ENCODE data around the gene SMIM13.
"Not testable (repeated sequence)": the region's sequence is repeated elsewhere in the genome, so short reads cannot be mapped to it uniquely, and the experiment has no call there.

Gene SMIM13

DNA sequence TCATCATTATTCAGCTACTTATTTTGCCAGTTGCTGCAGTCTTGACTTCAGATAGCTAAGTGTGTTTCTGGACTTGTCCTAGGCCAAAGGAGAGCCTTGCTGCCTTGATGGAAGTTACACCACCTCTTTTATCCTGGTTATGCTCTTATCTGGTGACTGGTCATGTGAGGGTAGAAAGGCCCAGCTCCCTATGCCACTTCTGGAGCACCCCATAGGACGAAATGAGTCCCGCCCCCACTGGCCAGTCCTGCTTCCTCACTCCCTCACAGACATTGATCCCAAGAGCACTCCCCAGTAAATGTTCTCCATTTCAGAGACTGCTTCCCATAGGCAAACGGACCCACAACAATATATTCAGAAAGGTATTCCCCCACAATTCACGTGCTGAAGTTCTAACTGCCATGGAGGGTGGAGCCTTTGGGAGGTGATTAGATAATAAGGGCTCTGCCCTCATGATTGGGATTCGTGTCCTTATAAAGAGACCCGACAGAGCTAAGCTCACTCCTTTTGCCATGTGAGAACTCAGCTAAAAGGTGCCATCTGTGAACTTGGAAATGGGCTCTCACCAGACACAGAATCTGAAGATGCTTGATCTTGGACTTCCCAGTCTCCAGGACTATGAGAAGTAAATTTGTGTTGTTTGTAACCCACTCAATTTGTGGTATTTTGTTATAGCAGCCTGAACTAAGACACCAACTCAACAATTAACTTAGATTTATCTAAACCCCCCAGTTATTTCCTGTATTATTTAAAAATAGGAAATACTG lies 28.0 kb upstream of the SMIM13 start:
- Histone ChIP-seq H3K9me3 (ENCODE audit: low read length) (no peaks in the 10 kb centered on the region), H3K27me3 (ENCODE audit: insufficient read depth, low read length) (no peaks in the 10 kb centered on the region), H3K4me3 (ENCODE audit: low read length) (no peak overlapping the region), H3K4me1 (ENCODE audit: insufficient read depth, low read length) (peaks cover 2% of the 10 kb centered on the region), H3K36me3 (ENCODE audit: insufficient read depth, low read length) (no peaks in the 10 kb centered on the region), H2AFZ (ENCODE audit: low read depth, low read length) (no peak overlapping the region)

- Histone ChIP-seq H3K9me3 (ENCODE audit: low read length) (no peaks in the 10 kb centered on the region), H3K4me1 (ENCODE audit: insufficient read depth, low read length) (peaks cover 2% of the 10 kb centered on the region), H2AFZ (ENCODE audit: low read depth, low read length) (no peak overlapping the region), H3K27me3 (ENCODE audit: insufficient read depth, low read length) (no peaks in the 10 kb centered on the region), H3K36me3 (ENCODE audit: insufficient read depth, low read length) (no peaks in the 10 kb centered on the region), H3K4me3 (ENCODE audit: low read length) (no peak overlapping the region)
Measured at GRCh38 chr6:11066505-11067347, 26.9 kb upstream of the SMIM13 start.

DNA sequence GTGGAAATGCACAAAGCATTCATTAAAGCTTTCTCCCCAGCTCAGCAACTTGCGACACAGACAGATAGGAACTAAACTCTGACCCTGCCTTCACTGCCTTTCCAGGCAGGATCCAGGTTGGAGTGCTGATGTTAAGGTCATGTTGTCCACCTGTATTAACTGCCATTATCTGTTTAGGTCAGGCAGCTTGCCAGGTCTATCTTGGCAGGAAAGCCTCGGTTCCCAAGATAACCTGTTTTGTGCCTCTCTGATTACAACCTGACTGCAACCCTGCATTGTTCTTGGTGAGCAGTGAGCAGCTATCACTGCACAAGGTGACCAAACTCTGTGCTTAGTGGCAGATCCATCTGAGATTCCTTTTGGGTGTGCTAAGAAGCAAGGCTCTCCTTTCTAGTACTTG lies 26.3 kb upstream of the SMIM13 start:
- no peaks in the 10 kb centered on the region for H3K27me3 ChIP-seq (ENCODE audit: insufficient read depth, low read length)
- H2AFZ ChIP-seq (ENCODE audit: low read depth, low read length): no peak overlapping the region
- no peaks in the 10 kb centered on the region for H3K36me3 ChIP-seq (ENCODE audit: insufficient read depth, low read length)
- no peak overlapping the region for H3K4me3 ChIP-seq (ENCODE audit: low read length)
- peaks cover 2% of the 10 kb centered on the region for H3K4me1 ChIP-seq (ENCODE audit: insufficient read depth, low read length)
- no peaks in the 10 kb centered on the region for H3K9me3 ChIP-seq (ENCODE audit: low read length)

DNA sequence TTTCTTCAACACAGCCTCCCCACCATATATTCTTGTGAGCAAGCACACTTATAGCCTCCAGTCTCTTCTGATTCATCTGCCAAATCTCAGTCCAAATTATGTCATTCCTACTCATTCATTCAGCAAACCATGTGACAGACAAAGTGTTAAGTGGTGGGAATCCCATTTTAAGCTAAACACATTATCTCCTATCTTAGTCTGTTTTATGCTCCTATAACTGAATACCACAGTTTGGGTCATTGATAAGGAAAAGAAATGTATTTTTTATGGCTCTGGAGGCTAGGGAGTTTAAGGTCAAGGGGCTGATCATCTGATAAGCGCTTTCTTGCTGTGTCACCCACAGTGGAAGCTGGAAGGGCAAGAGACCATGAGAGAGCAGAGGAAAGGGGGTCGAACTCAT lies 23.9 kb upstream of the SMIM13 start:
- Histone ChIP-seq H3K36me3 (ENCODE audit: insufficient read depth, low read length) (no peaks in the 10 kb centered on the region), H3K4me1 (ENCODE audit: insufficient read depth, low read length) (peaks cover 2% of the 10 kb centered on the region)

GRCh38 chr6:11072101-11072500 lies 21.5 kb upstream of the SMIM13 start:
- H3K36me3 ChIP-seq (ENCODE audit: insufficient read depth, low read length): no peaks in the 10 kb centered on the region
- H2AFZ ChIP-seq (ENCODE audit: low read depth, low read length): no peak overlapping the region
- H3K4me1 ChIP-seq (ENCODE audit: insufficient read depth, low read length): no peaks in the 10 kb centered on the region
- no peak overlapping the region for H3K4me3 ChIP-seq (ENCODE audit: low read length)
- H3K27me3 ChIP-seq (ENCODE audit: insufficient read depth, low read length): no peaks in the 10 kb centered on the region
- H3K9me3 ChIP-seq (ENCODE audit: low read length): no peaks in the 10 kb centered on the region

More for the DNA sequence above, 23.9 kb upstream of the SMIM13 start:
- no peak overlapping the region for H3K4me3 ChIP-seq (ENCODE audit: low read length)
- no peaks in the 10 kb centered on the region for H3K27me3 ChIP-seq (ENCODE audit: insufficient read depth, low read length)
- H3K9me3 ChIP-seq (ENCODE audit: low read length): no peaks in the 10 kb centered on the region
- H2AFZ ChIP-seq (ENCODE audit: low read depth, low read length): no peak overlapping the region

GRCh38 chr6:11076540-11076939 lies 17.1 kb upstream of the SMIM13 start:
- Histone ChIP-seq H2AFZ (ENCODE audit: low read depth, low read length) (no peak overlapping the region), H3K9me3 (ENCODE audit: low read length) (no peaks in the 10 kb centered on the region), H3K36me3 (ENCODE audit: insufficient read depth, low read length) (no peaks in the 10 kb centered on the region), H3K4me1 (ENCODE audit: insufficient read depth, low read length) (no peaks in the 10 kb centered on the region), H3K4me3 (ENCODE audit: low read length) (no peak overlapping the region), H3K27me3 (ENCODE audit: insufficient read depth, low read length) (no peaks in the 10 kb centered on the region)

DNA sequence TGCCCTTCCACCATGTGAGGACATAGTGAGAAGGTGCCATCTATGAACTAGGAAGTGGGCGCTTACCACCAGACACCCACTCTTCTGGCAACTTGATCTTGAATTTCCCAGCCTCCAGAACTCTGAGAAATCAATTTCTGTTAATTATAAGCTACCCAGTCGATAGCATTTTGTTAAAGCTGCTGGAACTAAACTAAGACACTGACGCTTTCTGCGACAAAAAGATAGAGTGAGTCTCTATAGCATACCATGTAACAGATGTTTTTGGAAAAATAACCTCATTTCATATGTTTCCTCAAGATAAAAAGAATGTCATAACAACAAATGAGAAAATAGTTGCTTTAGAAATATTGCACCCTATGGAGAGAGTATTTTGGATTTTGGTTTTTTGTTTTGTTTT lies 15.4 kb upstream of the SMIM13 start:
- Histone ChIP-seq H3K9me3 (ENCODE audit: low read length) (no peaks in the 10 kb centered on the region), H3K27me3 (ENCODE audit: insufficient read depth, low read length) (no peaks in the 10 kb centered on the region), H3K36me3 (ENCODE audit: insufficient read depth, low read length) (no peaks in the 10 kb centered on the region), H3K4me3 (ENCODE audit: low read length) (no peak overlapping the region), H3K4me1 (ENCODE audit: insufficient read depth, low read length) (no peaks in the 10 kb centered on the region), H2AFZ (ENCODE audit: low read depth, low read length) (no peak overlapping the region)

DNA sequence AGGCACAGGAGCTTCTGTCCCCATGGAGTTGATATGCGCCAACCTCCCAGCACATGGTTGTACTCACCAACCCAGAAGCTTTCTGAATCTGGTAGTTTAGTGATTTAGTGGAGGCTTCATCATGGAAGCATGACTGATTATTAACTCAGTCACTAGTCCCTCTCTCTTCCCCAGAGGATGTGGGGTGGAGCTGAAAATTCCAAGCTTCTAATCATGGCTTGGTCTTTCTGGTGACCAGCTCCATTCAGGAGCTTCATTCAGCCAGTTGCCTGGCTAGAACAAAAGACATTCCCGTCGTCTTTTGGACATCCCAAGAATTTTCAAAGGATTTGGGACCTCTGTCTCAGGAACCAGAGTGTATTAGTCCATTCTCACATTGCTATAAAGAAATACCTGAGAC lies 13.3 kb upstream of the SMIM13 start:
- no peak overlapping the region for H3K4me3 ChIP-seq (ENCODE audit: low read length)
- H3K27me3 ChIP-seq (ENCODE audit: insufficient read depth, low read length): no peaks in the 10 kb centered on the region
- H3K36me3 ChIP-seq (ENCODE audit: insufficient read depth, low read length): no peaks in the 10 kb centered on the region
- H2AFZ ChIP-seq (ENCODE audit: low read depth, low read length): no peak overlapping the region
- no peaks in the 10 kb centered on the region for H3K9me3 ChIP-seq (ENCODE audit: low read length)
- H3K4me1 ChIP-seq (ENCODE audit: insufficient read depth, low read length): no peaks in the 10 kb centered on the region

GRCh38 chr6:11083491-11083890 lies 10.1 kb upstream of the SMIM13 start:
- Histone ChIP-seq H3K27me3 (ENCODE audit: insufficient read depth, low read length) (no peaks in the 10 kb centered on the region), H3K9me3 (ENCODE audit: low read length) (no peaks in the 10 kb centered on the region), H3K4me1 (ENCODE audit: insufficient read depth, low read length) (no peaks in the 10 kb centered on the region), H3K36me3 (ENCODE audit: insufficient read depth, low read length) (no peaks in the 10 kb centered on the region), H3K4me3 (ENCODE audit: low read length) (no peak overlapping the region), H2AFZ (ENCODE audit: low read depth, low read length) (no peak overlapping the region)

DNA sequence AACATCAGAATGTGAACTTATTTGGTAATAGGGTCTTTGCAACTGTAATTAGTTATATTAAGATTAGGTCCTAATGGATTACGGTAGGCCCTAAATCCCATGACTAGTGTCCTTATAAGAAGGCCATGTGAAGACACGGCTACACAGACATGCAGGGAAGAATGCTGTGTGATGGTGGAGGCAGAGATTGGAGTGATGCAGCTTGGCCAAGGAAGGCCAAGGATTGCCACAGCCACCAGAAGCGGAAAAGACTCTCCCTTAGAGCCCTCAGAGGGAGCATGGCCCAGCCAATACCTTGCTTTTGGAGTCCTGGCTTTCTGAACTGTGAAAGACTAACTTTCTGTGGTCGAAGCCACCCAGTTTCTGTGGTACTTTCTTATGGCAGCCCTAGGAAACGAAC lies 9.7 kb upstream of the SMIM13 start:
- H3K36me3 ChIP-seq (ENCODE audit: insufficient read depth, low read length): no peaks in the 10 kb centered on the region

GRCh38 chr6:11085758-11086435 lies 7.7 kb upstream of the SMIM13 start:
- H3K4me3 ChIP-seq (ENCODE audit: low read length): no peak overlapping the region
- H3K9me3 ChIP-seq (ENCODE audit: low read length): no peaks in the 10 kb centered on the region
- H2AFZ ChIP-seq (ENCODE audit: low read depth, low read length): no peak overlapping the region
- H3K4me1 ChIP-seq (ENCODE audit: insufficient read depth, low read length): no peaks in the 10 kb centered on the region
- no peaks in the 10 kb centered on the region for H3K36me3 ChIP-seq (ENCODE audit: insufficient read depth, low read length)
- no peaks in the 10 kb centered on the region for H3K27me3 ChIP-seq (ENCODE audit: insufficient read depth, low read length)

More for the DNA sequence above, 9.7 kb upstream of the SMIM13 start:
- H3K4me1 ChIP-seq (ENCODE audit: insufficient read depth, low read length): no peaks in the 10 kb centered on the region
- no peak overlapping the region for H2AFZ ChIP-seq (ENCODE audit: low read depth, low read length)
- H3K9me3 ChIP-seq (ENCODE audit: low read length): no peaks in the 10 kb centered on the region
- H3K4me3 ChIP-seq (ENCODE audit: low read length): no peak overlapping the region
- no peaks in the 10 kb centered on the region for H3K27me3 ChIP-seq (ENCODE audit: insufficient read depth, low read length)

DNA sequence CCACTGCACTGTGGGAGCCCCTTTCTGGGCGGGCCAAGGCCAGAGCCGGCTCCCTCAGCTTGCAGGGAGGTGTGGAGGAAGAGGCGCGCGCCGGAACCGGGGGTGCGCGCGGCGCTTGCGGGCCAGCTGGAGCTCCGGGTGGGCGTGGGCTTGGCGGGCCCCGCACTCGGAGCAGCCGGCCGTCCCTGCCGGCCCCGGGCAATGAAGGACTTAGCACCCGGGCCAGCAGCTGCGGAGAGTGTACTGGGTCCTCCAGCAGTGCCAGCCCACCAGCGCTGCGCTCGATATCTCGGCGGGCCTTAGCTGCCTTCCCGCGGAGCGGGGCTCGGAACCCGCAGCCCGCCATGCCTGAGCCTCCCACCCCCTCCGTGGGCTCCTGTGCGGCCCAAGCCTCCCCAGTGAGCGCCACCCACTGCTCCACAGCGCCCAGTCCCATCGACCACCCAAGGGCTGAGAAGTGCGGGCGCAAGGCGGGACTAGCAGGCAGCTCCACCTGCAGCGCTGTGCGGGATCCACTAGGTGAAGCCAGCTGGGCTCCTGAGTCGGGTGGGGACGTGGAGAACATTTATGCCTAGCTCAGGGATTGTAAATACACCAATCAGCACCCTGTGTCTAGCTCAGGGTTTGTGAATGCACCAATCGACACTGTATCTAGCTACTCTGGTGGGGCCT lies 6.4 kb upstream of the SMIM13 start:
- H3K27me3 ChIP-seq (ENCODE audit: insufficient read depth, low read length); H2AFZ ChIP-seq (ENCODE audit: low read depth, low read length); H3K4me3 ChIP-seq (ENCODE audit: low read length); H3K9me3 ChIP-seq (ENCODE audit: low read length); H3K4me1 ChIP-seq (ENCODE audit: insufficient read depth, low read length); H3K36me3 ChIP-seq (ENCODE audit: insufficient read depth, low read length): not testable (repeated sequence)

- peaks cover 3% of the 10 kb centered on the region for H3K4me1 ChIP-seq (ENCODE audit: insufficient read depth, low read length)
- no peaks in the 10 kb centered on the region for H3K27me3 ChIP-seq (ENCODE audit: insufficient read depth, low read length)
- no peak overlapping the region for H2AFZ ChIP-seq (ENCODE audit: low read depth, low read length)
- H3K9me3 ChIP-seq (ENCODE audit: low read length): no peaks in the 10 kb centered on the region
- no peaks in the 10 kb centered on the region for H3K36me3 ChIP-seq (ENCODE audit: insufficient read depth, low read length)
- H3K4me3 ChIP-seq (ENCODE audit: low read length): no peak overlapping the region
Measured at GRCh38 chr6:11089695-11090094, 3.9 kb upstream of the SMIM13 start.
